ENCODE measurements around the gene RNF224.

GRCh38 chr9:137228968-137229896 is 1.9 kb downstream of the RNF224 start:
- no peak for TF ChIP-seq EP300 (IDR thresholded peaks at IDR 0.05)
- TF ChIP-seq POLR2A (IDR thresholded peaks at IDR 0.05) = no peak
- TF ChIP-seq, protein P1, sequence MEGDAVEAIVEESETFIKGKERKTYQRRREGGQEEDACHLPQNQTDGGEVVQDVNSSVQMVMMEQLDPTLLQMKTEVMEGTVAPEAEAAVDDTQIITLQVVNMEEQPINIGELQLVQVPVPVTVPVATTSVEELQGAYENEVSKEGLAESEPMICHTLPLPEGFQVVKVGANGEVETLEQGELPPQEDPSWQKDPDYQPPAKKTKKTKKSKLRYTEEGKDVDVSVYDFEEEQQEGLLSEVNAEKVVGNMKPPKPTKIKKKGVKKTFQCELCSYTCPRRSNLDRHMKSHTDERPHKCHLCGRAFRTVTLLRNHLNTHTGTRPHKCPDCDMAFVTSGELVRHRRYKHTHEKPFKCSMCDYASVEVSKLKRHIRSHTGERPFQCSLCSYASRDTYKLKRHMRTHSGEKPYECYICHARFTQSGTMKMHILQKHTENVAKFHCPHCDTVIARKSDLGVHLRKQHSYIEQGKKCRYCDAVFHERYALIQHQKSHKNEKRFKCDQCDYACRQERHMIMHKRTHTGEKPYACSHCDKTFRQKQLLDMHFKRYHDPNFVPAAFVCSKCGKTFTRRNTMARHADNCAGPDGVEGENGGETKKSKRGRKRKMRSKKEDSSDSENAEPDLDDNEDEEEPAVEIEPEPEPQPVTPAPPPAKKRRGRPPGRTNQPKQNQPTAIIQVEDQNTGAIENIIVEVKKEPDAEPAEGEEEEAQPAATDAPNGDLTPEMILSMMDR (IDR thresholded peaks at IDR 0.05) = no peak

Data from suprapubic skin (tissue), 3 donors.